ENCODE measurements around the gene ACO2. TPM values are rescaled to one million over a fixed set of nuclear protein-coding genes. Genes with fewer than 3 reads are reported as not detected.

ACO2 gene
- total RNA-seq, 1 donor from 2014 or later, result 103 TPM

DNA sequence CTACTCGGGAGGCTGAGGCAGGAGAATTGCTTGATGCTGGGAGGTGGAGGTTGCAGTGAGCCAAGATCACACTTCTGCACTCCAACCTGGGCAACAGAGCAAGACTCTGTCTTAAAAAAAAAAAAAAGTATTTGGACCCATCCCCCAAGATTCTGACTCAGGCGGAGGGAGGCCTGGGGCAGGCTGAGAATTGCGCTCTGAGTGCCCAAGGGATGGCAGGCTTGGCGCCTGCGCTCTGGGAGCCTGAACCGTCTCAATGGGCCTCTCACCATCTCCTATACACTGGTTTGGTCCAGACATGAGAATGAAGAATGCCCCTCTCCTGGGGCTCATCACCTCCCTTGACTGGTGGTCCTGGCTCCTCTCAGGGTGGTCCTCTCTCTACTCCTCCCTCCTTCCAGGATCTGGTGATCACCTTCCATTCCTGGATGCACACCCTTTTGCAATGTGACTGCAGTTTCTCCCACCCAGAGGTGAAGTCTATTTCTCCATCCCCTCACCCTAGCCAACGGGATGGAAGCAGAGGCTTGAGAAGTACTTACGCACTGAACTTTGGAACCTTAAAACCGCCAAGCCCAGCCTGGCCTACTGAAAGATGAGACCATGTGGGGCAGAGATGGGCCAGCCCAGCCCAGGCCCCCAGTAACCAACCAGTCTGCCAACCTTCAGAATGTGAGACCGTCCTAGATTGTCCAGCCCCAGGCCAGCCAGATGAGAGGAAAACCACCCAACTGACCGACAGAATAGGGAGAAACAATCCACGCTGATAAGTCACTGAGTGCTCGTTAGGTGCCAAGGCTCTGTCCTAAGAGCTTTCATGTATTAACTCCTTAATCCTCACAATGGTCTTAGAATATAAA lies 70.5 kb downstream of the ACO2 start:
- DNase-seq (ENCODE audit: low read depth), result no peak
- H3K36me3 ChIP-seq (ENCODE audit: control insufficient read depth, insufficient read depth, low read length), result peaks cover under 1% of the 10 kb centered on the region
- H3K4me3 ChIP-seq (ENCODE audit: low read depth, low read length), result no peak overlapping the region
- H3K27me3 ChIP-seq (ENCODE audit: control insufficient read depth, insufficient read depth, low read length), result no peaks in the 10 kb centered on the region
- TF ChIP-seq, protein P1, sequence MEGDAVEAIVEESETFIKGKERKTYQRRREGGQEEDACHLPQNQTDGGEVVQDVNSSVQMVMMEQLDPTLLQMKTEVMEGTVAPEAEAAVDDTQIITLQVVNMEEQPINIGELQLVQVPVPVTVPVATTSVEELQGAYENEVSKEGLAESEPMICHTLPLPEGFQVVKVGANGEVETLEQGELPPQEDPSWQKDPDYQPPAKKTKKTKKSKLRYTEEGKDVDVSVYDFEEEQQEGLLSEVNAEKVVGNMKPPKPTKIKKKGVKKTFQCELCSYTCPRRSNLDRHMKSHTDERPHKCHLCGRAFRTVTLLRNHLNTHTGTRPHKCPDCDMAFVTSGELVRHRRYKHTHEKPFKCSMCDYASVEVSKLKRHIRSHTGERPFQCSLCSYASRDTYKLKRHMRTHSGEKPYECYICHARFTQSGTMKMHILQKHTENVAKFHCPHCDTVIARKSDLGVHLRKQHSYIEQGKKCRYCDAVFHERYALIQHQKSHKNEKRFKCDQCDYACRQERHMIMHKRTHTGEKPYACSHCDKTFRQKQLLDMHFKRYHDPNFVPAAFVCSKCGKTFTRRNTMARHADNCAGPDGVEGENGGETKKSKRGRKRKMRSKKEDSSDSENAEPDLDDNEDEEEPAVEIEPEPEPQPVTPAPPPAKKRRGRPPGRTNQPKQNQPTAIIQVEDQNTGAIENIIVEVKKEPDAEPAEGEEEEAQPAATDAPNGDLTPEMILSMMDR (IDR thresholded peaks at IDR 0.05; ENCODE audit: insufficient read depth, low read length, poor library complexity, severe bottlenecking), result no peak

DNA sequence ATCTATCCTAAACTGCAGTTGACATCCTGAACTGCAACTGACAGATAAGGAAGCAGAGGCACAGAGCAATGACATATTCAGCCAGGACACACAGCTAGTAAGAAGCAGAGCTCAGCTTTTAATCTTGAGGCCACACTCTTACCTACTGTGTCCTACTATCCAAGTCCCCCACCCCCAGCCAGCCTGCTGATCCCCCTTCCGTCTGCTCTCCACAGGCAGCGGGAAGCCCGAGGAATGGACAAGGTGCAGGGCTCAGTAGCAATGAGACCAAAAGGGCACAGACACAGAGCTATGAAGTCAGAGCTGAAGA lies 71.0 kb downstream of the ACO2 start:
- TF ChIP-seq, protein P1 (IDR thresholded peaks at IDR 0.05; ENCODE audit: insufficient read depth, low read length, poor library complexity, severe bottlenecking), result no peak
- Histone ChIP-seq H3K27me3 (ENCODE audit: control insufficient read depth, insufficient read depth, low read length) (no peaks in the 10 kb centered on the region), H3K4me3 (ENCODE audit: low read depth, low read length) (no peak overlapping the region), H3K36me3 (ENCODE audit: control insufficient read depth, insufficient read depth, low read length) (no peaks in the 10 kb centered on the region)
- DNase-seq (ENCODE audit: low read depth), result no peak

DNA sequence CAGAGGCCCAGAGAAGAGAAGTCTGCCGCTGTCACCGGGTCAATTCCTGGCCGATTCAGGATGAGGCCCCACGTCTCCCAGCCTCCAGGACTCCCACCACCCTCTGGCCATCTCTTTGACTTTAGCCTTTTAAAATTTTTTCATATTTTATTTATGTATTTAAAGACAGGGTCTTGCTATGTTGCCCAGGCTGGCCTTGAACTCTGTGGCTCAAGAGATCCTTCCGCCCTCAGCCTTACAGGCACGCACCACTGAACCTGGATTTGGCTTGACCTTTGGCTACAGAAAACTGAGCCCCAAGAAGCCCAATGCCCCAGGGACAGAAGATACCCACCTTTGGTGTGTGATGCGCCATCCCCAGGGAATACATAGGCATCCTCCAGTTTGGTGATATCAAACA lies 71.4 kb downstream of the ACO2 start:
- Histone ChIP-seq H3K4me3 (ENCODE audit: low read depth, low read length) (no peak overlapping the region), H3K27me3 (ENCODE audit: control insufficient read depth, insufficient read depth, low read length) (no peaks in the 10 kb centered on the region), H3K36me3 (ENCODE audit: control insufficient read depth, insufficient read depth, low read length) (no peaks in the 10 kb centered on the region)
- TF ChIP-seq, protein P1 (IDR thresholded peaks at IDR 0.05; ENCODE audit: insufficient read depth, low read length, poor library complexity, severe bottlenecking), result no peak
- DNase-seq (ENCODE audit: low read depth), result no peak

DNA sequence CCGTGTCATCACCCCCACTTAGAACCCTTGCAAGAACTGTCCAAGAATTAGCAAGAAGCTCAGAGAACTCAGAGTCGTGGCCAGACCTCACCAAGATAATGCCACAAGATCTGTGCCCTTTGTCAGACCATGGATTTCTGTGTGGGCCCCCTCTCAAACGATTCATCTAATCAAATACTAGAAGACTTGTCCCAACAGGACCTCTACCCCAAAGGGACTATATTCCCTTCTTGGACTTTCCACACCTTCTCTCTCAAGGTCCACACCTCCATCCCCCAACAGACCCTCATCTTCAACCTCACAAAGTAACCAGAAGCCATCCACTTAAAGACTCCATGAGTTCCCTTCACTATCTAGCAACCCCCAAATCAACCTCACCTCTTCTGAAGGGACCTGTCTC lies 72.6 kb downstream of the ACO2 start:
- Histone ChIP-seq H3K4me3 (ENCODE audit: low read depth, low read length) (no peak overlapping the region), H3K27me3 (ENCODE audit: control insufficient read depth, insufficient read depth, low read length) (no peaks in the 10 kb centered on the region), H3K36me3 (ENCODE audit: control insufficient read depth, insufficient read depth, low read length) (no peaks in the 10 kb centered on the region)
- TF ChIP-seq, protein P1 (IDR thresholded peaks at IDR 0.05; ENCODE audit: insufficient read depth, low read length, poor library complexity, severe bottlenecking), result no peak
- DNase-seq (ENCODE audit: low read depth), result no peak

DNA sequence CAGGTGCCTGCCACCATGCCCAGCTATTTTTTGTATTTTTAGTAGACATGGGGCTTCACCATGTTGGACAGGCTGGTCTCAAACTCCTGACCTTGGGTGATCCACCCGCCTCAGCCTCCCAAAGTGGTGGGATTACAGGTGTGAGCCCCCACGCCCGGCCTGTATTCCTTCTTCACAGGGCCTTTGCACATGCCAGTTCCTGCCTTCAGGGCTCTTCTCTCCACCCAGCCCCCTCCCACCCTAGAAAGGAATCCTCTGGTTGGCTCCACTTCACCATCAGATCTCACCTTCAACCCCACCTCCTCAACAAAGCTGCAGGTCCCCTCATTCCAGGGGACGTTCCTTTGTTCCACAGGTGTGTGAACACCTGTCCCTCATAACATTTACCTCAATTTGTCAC lies 73.3 kb downstream of the ACO2 start:
- DNase-seq (ENCODE audit: low read depth), result no peak
- no peak overlapping the region for H3K4me3 ChIP-seq (ENCODE audit: low read depth, low read length)
- H3K27me3 ChIP-seq (ENCODE audit: control insufficient read depth, insufficient read depth, low read length), result no peaks in the 10 kb centered on the region
- TF ChIP-seq, protein P1 (IDR thresholded peaks at IDR 0.05; ENCODE audit: insufficient read depth, low read length, poor library complexity, severe bottlenecking), result no peak
- no peaks in the 10 kb centered on the region for H3K36me3 ChIP-seq (ENCODE audit: control insufficient read depth, insufficient read depth, low read length)

Measured in kidney epithelial cell (primary cell).